ENCODE results near the gene HPSE.

Gene HPSE

DNA sequence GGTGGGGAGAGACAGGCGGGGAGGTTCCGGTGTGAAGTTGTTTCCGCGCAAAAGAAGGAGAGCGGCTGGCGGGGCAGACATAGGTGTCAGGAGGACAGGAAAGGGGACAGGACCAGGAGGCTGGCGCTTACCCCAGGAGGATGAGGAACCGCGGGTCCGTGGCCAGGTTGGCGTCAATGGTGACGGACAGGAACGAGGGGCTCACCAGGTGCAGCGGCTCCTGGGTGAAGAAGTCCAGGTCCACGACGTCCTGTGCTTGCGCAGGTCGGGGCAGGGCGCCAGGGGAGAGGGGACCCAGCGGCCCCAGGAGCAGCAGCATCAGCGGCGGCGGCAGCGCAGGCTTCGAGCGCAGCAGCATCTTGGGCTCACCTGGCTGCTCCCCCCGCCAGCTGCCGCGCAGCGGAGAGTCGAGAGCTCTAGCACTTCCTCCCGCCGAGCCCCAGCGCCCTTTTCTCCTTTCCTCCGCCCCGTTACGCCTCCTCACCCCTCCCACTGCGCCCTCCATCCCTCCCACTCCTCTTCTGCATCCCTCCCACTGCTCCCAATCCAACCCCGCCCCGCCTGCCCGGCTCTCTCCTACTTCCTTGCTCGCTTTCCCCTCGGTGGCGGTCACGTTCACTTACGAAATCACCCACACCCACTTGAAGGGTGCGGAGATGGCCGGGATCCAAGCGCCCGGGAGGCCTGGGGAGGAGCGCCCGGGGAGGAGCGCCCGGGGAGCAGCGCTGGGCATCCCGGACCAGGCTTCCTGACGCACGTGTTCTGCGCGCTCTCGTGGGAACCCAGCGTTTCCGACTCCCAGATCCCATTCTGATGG lies at the start of gene HPSE:
HPSE (minus strand) TSS at position 424 of the 817 bp plus-strand sequence; CDS start at position 358, 66 bp downstream.
- H3K4me3 ChIP-seq (ENCODE audit: low read depth, low read length): peak within 1 kb of the TSS; percentile 54
- no peak for DNase-seq (ENCODE audit: low read depth)

GRCh38 chr4:83382850-83383249 lies 48.2 kb upstream of the HPSE start:
- H3K4me3 ChIP-seq (ENCODE audit: low read depth, low read length): no peak overlapping the region
- no peak for DNase-seq (ENCODE audit: low read depth)

DNA sequence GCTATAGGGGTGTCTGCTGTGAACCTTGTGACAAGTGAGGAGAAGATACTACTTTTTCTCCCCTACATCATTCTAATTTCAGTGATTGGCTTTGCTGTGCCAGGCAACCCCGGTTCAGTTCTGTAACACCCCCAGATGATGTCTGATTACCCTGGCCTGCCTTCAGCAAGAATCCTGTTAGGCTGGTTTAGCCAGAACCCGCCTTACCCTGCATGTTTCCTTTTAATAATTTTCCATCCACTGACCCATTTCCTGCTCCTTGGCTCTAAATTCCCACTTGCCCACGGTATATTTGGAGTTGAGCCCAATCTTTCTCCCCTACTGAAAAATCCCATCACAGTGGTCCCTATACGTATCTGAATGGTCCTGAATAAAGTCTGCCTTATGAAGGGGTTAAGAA lies 46.5 kb upstream of the HPSE start:
- DNase-seq (ENCODE audit: low read depth): no peak
- H3K4me3 ChIP-seq (ENCODE audit: low read depth, low read length): no peak overlapping the region

DNA sequence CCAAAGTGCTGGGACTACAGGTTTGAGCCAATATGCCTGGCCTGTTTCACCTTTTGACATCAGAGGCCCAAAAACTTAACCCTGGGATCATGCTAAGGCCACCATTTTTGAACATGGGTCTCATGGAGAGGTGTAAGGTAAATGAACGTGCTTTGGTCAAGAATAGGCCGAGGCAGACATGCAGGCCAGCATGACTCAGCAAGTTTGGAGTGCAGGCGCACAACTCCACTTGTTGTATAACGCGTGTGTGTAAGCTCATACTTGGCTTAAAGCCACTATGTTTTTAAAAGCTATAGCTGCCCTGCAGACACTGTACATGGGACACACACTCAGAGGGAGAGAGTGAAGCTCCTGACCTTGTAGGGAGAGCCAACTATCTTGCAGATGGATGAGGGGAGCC lies 43.8 kb upstream of the HPSE start:
- no peak overlapping the region for H3K4me3 ChIP-seq (ENCODE audit: low read depth, low read length)
- DNase-seq (ENCODE audit: low read depth): no peak

- DNase-seq (ENCODE audit: low read depth): no peak
- H3K4me3 ChIP-seq (ENCODE audit: low read depth, low read length): no peak overlapping the region
Observed at GRCh38 chr4:83372931-83373330, 38.3 kb upstream of the HPSE start.

GRCh38 chr4:83371936-83372335 lies 37.3 kb upstream of the HPSE start:
- H3K4me3 ChIP-seq (ENCODE audit: low read depth, low read length): no peak overlapping the region
- DNase-seq (ENCODE audit: low read depth): no peak

- H3K4me3 ChIP-seq (ENCODE audit: low read depth, low read length): no peak overlapping the region
Observed at GRCh38 chr4:83371235-83371634, 36.6 kb upstream of the HPSE start.

GRCh38 chr4:83370640-83370906 lies 35.9 kb upstream of the HPSE start:
- DNase-seq (ENCODE audit: low read depth): no peak
- H3K4me3 ChIP-seq (ENCODE audit: low read depth, low read length): no peak overlapping the region

More at GRCh38 chr4:83371235-83371634, 36.6 kb upstream of the HPSE start:
- no peak for DNase-seq (ENCODE audit: low read depth)

DNA sequence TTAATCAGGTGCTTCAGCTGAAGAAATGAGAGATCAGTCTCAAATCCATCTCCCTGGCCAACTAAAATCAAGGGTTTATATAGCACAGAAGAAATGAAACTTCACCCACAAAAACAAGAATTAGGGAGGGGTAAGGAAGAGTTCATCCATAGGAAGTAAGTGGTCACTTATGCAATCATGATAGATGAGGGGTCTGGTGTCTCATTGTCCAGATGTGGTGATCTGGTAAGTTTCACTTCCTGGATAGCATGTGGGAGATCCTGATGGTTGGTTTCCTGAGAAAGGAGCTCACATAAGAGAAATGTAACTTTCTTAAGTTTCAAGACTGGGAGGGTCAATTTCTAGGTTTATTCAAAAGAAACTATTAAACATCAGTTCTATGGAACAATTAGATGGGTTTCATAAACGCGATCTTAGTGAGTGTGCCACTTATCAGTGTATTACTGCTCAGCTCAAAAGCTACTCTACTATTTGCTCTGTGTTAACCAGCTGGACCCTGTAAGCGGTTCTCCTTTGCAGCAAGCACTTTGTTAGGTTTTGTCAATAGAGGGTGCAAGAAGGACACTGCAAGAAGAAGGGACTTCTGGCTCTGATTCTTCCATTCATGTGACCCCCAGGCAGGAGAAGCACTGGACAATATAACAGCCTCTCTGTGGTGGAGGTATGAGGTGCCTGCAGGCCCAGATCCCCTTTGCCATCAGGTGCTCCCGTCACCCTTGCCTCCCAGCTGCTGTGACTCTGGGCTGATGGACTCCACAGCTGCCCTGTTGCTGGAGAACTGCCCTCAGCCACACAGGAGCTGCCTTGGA lies 35.4 kb upstream of the HPSE start:
- H3K4me3 ChIP-seq (ENCODE audit: low read depth, low read length): no peak overlapping the region
- DNase-seq (ENCODE audit: low read depth): no peak

DNA sequence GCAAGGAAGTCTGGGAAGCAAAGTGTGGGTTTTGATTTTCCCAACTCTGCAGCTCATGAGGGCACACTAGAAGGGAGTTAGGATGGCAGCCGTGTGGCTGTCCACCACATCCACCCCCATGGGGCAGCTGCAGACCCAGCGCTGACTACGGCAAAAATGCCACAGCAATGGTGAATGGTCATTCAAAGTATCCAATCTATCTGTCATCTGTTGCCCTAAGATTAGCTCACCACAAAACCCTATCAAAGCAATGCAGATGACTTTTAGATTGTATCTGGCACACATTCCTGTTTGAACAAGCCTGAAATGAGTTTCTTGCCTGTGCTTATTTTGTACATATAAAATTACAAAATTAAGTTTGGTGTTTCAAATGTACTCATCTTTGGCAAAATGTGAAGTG lies 29.7 kb upstream of the HPSE start:
- no peak for DNase-seq (ENCODE audit: low read depth)
- H3K4me3 ChIP-seq (ENCODE audit: low read depth, low read length): no peak overlapping the region

DNA sequence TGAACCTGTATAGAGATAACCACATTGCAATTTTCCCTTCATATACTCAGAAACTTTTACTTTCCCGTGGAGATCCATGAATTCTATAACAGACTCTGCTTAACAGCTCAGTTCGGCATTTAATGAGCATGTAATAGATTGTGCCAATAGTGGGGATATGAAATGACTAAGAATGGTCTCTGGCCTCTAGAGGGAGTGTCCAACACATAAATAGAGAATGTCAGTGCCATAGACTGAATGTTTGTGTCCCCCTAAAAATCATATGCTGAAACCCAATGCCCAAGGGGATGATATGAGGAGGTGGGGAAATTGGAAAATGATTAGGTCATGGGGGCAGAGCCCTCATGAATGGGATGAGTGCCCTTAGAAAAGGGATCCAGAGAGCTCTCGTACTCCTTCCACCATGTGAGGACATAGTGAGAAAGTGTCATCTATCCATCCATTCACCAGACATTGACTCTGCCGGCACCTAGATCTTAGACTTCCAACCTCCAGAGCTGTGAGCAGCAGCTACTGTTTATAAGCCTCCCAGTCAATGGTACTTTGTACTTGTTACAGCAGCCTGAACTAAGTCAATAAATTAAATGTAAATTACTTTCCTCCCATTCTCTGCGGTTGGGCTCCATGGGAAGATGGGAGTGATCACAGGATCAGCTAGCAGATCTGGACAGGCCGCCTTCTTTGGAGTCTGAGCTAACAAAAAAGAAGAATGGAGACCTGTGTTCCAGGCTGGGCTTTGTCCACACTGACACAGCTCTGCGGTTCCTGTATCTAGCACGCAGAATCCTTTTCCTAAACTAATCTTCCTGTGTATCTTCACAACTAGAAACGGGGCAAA lies 28.1 kb upstream of the HPSE start:
- no peak for DNase-seq (ENCODE audit: low read depth)
- no peak overlapping the region for H3K4me3 ChIP-seq (ENCODE audit: low read depth, low read length)

GRCh38 chr4:83361416-83362103 lies 26.9 kb upstream of the HPSE start:
- DNase-seq (ENCODE audit: low read depth): no peak
- no peak overlapping the region for H3K4me3 ChIP-seq (ENCODE audit: low read depth, low read length)

GRCh38 chr4:83360018-83360417 lies 25.4 kb upstream of the HPSE start:
- no peak for DNase-seq (ENCODE audit: low read depth)
- no peak overlapping the region for H3K4me3 ChIP-seq (ENCODE audit: low read depth, low read length)

GRCh38 chr4:83358410-83358809 lies 23.8 kb upstream of the HPSE start:
- no peak overlapping the region for H3K4me3 ChIP-seq (ENCODE audit: low read depth, low read length)
- DNase-seq (ENCODE audit: low read depth): peak; percentile 67

- H3K4me3 ChIP-seq (ENCODE audit: low read depth, low read length): no peak overlapping the region
Observed at GRCh38 chr4:83356899-83357661, 22.4 kb upstream of the HPSE start.

GRCh38 chr4:83353516-83353915 lies 18.9 kb upstream of the HPSE start:
- no peak for DNase-seq (ENCODE audit: low read depth)

More at GRCh38 chr4:83356899-83357661, 22.4 kb upstream of the HPSE start:
- peak; percentile 81 for DNase-seq (ENCODE audit: low read depth)

DNA sequence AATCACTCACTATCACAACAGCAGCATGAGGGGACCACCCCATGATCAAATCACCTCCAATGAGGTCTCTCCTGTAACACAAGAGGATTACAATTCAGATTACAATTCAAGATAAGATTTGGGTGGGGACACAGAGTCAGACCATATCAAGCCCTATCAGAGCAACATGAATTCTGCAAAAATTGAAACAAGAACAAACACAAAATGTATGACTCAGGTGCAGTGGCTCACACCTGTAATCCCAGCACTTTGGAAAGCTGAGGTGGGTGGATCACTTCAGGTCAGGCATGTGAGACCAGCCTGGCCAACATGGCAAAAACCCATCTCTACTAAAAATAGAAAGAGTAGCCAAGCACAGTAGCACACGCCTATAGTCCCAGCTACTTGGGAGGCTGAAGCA lies 13.4 kb upstream of the HPSE start:
- H3K4me3 ChIP-seq (ENCODE audit: low read depth, low read length): no peak overlapping the region
- DNase-seq (ENCODE audit: low read depth): no peak

More at GRCh38 chr4:83353516-83353915, 18.9 kb upstream of the HPSE start:
- H3K4me3 ChIP-seq (ENCODE audit: low read depth, low read length): no peak overlapping the region

DNA sequence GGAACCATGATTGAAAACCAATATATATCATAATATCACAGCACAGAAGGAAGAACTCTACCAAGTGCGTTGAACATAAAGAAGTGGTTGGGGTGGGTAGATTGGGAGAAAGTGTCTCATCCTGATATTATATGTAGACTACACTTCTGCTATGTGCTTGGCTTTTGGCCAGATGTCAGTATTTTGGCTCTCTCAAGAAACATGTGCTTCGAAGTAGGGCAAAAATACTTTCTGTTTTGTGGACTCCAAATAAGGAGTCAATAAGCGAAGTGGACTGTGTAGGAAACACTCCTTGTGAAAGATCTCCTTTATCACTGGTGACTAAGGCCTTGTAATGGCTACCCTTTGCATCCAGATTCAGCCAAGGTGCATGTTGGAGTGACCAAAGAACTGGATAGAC lies 7.8 kb upstream of the HPSE start:
- H3K4me3 ChIP-seq (ENCODE audit: low read depth, low read length): no peak overlapping the region
- no peak for DNase-seq (ENCODE audit: low read depth)
